Esophagus squamous epithelium (tissue), 4 donors: ENCODE data around the gene ZKSCAN3.

Source experiments
- CTCF ChIP-seq, 6 experiments: fragments of 450-650 bp in 4 of 6; fragments of 200-600 bp in 2 of 6; sonication (generic) in 2 of 6; IDR thresholded peaks; one replicate each; pipeline ENCODE4 v1.5.1; 2016 to 2019; ENCODE audit warnings: antibody characterized with exemption in 6 of 6, mild to moderate bottlenecking in 4 of 6, moderate library complexity in 4 of 6
- POLR2A ChIP-seq, 4 donors: fragments of 450-650 bp; IDR thresholded peaks; one replicate each; pipeline ENCODE4 v1.6.1; 2017; ENCODE audit warnings: antibody characterized with exemption in 4 of 4, mild to moderate bottlenecking in 4 of 4, moderate library complexity in 3 of 4

GRCh38 chr6:28371706-28372451 is 22.1 kb downstream of the ZKSCAN3 start:
- no peak for TF ChIP-seq CTCF (IDR thresholded peaks at IDR 0.05)
- TF ChIP-seq POLR2A (IDR thresholded peaks at IDR 0.05) = no peak
